Body of pancreas (tissue), 4 donors: ENCODE measurements around the gene CCDC175.

Experiments used
- POLR2A ChIP-seq, 3 donors: fragments of 450-650 bp; IDR thresholded peaks; one replicate each; pipeline ENCODE4 v1.6.1; 2016; ENCODE audit warnings: antibody characterized with exemption in 3 of 3, mild to moderate bottlenecking in 2 of 3
- TF ChIP-seq, protein P1 (sequence below), 7 experiments: fragments of 450-650 bp in 4 of 7; fragments of 200-600 bp in 3 of 7; sonication (generic) in 3 of 7; IDR thresholded peaks; one replicate each; pipeline ENCODE4 v1.5.1; 2016 to 2019; ENCODE audit warnings: antibody characterized with exemption in 7 of 7

DNA sequence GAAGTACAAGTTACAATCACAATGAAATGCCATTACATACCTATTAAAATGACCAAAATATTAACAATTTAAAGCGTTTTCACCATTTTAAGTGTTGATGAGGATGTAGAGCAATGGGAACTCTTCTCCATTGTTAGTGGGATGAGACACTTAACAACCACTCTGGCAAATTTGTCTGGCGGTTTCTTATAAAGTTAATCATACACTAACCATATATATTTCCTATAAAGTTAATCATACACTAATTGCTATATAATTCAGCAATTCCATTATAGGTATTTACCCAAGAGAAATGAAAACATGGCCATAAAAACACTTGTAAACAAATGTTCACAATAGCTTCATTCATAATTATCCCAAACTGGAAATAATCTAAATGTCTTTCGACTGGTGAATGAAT, 56.4 kb downstream of the CCDC175 start:
- TF ChIP-seq, protein P1, sequence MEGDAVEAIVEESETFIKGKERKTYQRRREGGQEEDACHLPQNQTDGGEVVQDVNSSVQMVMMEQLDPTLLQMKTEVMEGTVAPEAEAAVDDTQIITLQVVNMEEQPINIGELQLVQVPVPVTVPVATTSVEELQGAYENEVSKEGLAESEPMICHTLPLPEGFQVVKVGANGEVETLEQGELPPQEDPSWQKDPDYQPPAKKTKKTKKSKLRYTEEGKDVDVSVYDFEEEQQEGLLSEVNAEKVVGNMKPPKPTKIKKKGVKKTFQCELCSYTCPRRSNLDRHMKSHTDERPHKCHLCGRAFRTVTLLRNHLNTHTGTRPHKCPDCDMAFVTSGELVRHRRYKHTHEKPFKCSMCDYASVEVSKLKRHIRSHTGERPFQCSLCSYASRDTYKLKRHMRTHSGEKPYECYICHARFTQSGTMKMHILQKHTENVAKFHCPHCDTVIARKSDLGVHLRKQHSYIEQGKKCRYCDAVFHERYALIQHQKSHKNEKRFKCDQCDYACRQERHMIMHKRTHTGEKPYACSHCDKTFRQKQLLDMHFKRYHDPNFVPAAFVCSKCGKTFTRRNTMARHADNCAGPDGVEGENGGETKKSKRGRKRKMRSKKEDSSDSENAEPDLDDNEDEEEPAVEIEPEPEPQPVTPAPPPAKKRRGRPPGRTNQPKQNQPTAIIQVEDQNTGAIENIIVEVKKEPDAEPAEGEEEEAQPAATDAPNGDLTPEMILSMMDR (IDR thresholded peaks at IDR 0.05), result no peak
- TF ChIP-seq POLR2A (IDR thresholded peaks at IDR 0.05), result no peak
